HepG2 (cell line): Measurements from ENCODE around the gene CNNM4. TPM values are rescaled to one million over a fixed set of nuclear protein-coding genes. Genes with fewer than 3 reads are reported as not detected.

Experiments used
- CHCHD3 ChIP-seq: sonication (generic); formaldehyde crosslinking; IDR thresholded peaks from 2 replicates; pipeline ENCODE4 v1.8.0; 2022; ENCODE audit warnings: mild to moderate bottlenecking, missing genetic modification reagents, moderate library complexity
- HMG20A ChIP-seq: IDR thresholded peaks from 2 replicates; pipeline ENCODE4 v1.6.1; 2016; ENCODE audit warnings: borderline replicate concordance
- MYNN ChIP-seq: sonication (generic); formaldehyde crosslinking; IDR thresholded peaks from 2 replicates; pipeline ENCODE4 v1.4.0; 2020; ENCODE audit warnings: mild to moderate bottlenecking, low read depth, missing genetic modification reagents
- NFYB ChIP-seq: sonication (generic); formaldehyde crosslinking; IDR thresholded peaks from 2 replicates; pipeline ENCODE4 v1.4.0; 2020; ENCODE audit warnings: missing genetic modification reagents
- SMC3 ChIP-seq: IDR thresholded peaks from 2 replicates; pipeline ENCODE4 v1.6.1; 2011; ENCODE audit warnings: low read length, improper control_type of control experiment
- SOX13 ChIP-seq, 3 experiments: fragments of 450-650 bp in 1 of 3; sonication (generic) in 1 of 3; formaldehyde crosslinking in 1 of 3; IDR thresholded peaks in 2 of 3; conservative IDR thresholded peaks in 1 of 3; 2 replicates each; pipeline versions ENCODE4 v1.5.0 to v1.6.1; 2016 to 2020; ENCODE audit warnings: antibody characterized with exemption in 1 of 3, mild to moderate bottlenecking in 1 of 3, missing compliant biosample characterization in 1 of 3, missing genetic modification reagents in 1 of 3, moderate library complexity in 1 of 3
- YEATS2 ChIP-seq: sonication (generic); formaldehyde crosslinking; IDR thresholded peaks from 2 replicates; pipeline ENCODE4 v1.4.0; 2020; ENCODE audit warnings: missing genetic modification reagents, borderline replicate concordance
- ZBTB1 ChIP-seq: sonication (generic); formaldehyde crosslinking; IDR thresholded peaks from 2 replicates; pipeline ENCODE4 v1.4.0; 2020; ENCODE audit warnings: missing genetic modification reagents, borderline replicate concordance
- ZBTB7A ChIP-seq: sonication (generic); formaldehyde crosslinking; IDR thresholded peaks from 2 replicates; pipeline ENCODE4 v1.8.0; 2022; ENCODE audit warnings: mild to moderate bottlenecking, missing genetic modification reagents
- ZFX ChIP-seq: sonication (generic); formaldehyde crosslinking; IDR thresholded peaks from 2 replicates; pipeline ENCODE4 v1.4.0; 2020; ENCODE audit warnings: mild to moderate bottlenecking, low read depth, missing genetic modification reagents, moderate library complexity
- ZFY ChIP-seq: sonication (generic); formaldehyde crosslinking; IDR thresholded peaks from 2 replicates; pipeline ENCODE4 v1.4.0; 2020; ENCODE audit warnings: missing genetic modification reagents
- ZNF235 ChIP-seq: sonication (generic); formaldehyde crosslinking; IDR thresholded peaks from 2 replicates; pipeline ENCODE4 v1.8.1; 2023; ENCODE audit warnings: mild to moderate bottlenecking, missing genetic modification reagents, borderline replicate concordance
- ZNF343 ChIP-seq: sonication (generic); formaldehyde crosslinking; IDR thresholded peaks from 2 replicates; pipeline ENCODE4 v1.4.0; 2020; ENCODE audit warnings: mild to moderate bottlenecking, missing genetic modification reagents
- ZNF563 ChIP-seq: sonication (generic); formaldehyde crosslinking; IDR thresholded peaks from 2 replicates; pipeline ENCODE4 v1.8.0; 2022; ENCODE audit warnings: mild to moderate bottlenecking, moderate library complexity, missing genetic modification reagents
- ZNF839 ChIP-seq: sonication (generic); formaldehyde crosslinking; IDR thresholded peaks from 2 replicates; pipeline ENCODE4 v1.4.0; 2020; ENCODE audit warnings: missing genetic modification reagents, mild to moderate bottlenecking, borderline replicate concordance
- polyA plus RNA-seq, 8 experiments: library from polyadenylated mRNA; depleted of rRNA in 3 of 8; stranded (reverse) in 7 of 8; unstranded in 1 of 8; fragments of >200 nt; fragmentation: Illumina TruSeq in 4 of 8; extraction: Trizol in 4 of 8; gene quantifications; 2 replicates each; pipeline versions ENCODE4 v1.2.1 to v1.2.3, GENCODE V29; 2011 to 2016; ENCODE audit warnings: low read depth in 4 of 8, missing spikeins in 1 of 8, mixed read lengths in 1 of 8; ENCODE audit not compliant: insufficient read depth in 1 of 8
- total RNA-seq, 5 experiments: library from RNA; depleted of rRNA; stranded (reverse); fragments of >200 nt; fragmentation: Illumina TruSeq; extraction: Trizol; gene quantifications; 2 replicates each; pipeline ENCODE4 v1.2.3, GENCODE V29; 2016; ENCODE audit warnings: low read depth in 1 of 5
- TF ChIP-seq, protein P1 (sequence below): IDR thresholded peaks from 2 replicates; pipeline ENCODE4 v1.6.1; 2016; ENCODE audit warnings: missing genetic modification reagents, missing compliant biosample characterization
- TF ChIP-seq, protein P2 (sequence below): sonication (generic); formaldehyde crosslinking; IDR thresholded peaks from 2 replicates; pipeline ENCODE4 v1.4.0; 2020; ENCODE audit warnings: mild to moderate bottlenecking, missing genetic modification reagents
- TF ChIP-seq, protein P3 (sequence below): sonication (generic); formaldehyde crosslinking; conservative IDR thresholded peaks from 2 replicates; pipeline ENCODE4 v1.4.0; 2020; ENCODE audit warnings: missing genetic modification reagents
- TF ChIP-seq, protein P4 (sequence below): sonication (generic); formaldehyde crosslinking; IDR thresholded peaks from 2 replicates; pipeline ENCODE4 v1.8.0; 2022; ENCODE audit warnings: mild to moderate bottlenecking, missing genetic modification reagents
- TF ChIP-seq, protein P5 (sequence below): sonication (generic); formaldehyde crosslinking; IDR thresholded peaks from 2 replicates; pipeline ENCODE4 v1.4.0; 2020; ENCODE audit warnings: mild to moderate bottlenecking, missing genetic modification reagents
- TF ChIP-seq, protein P6 (sequence below): sonication (generic); formaldehyde crosslinking; IDR thresholded peaks from 2 replicates; pipeline ENCODE4 v1.4.0; 2020; ENCODE audit warnings: mild to moderate bottlenecking, low read depth, missing genetic modification reagents

Gene CNNM4
- total and polyA plus RNA-seq, 2 of the 13 experiments (the other 11 are each of a cell fraction or from before 2014, with no cell fraction given) = 5.9 to 8.4 TPM

DNA sequence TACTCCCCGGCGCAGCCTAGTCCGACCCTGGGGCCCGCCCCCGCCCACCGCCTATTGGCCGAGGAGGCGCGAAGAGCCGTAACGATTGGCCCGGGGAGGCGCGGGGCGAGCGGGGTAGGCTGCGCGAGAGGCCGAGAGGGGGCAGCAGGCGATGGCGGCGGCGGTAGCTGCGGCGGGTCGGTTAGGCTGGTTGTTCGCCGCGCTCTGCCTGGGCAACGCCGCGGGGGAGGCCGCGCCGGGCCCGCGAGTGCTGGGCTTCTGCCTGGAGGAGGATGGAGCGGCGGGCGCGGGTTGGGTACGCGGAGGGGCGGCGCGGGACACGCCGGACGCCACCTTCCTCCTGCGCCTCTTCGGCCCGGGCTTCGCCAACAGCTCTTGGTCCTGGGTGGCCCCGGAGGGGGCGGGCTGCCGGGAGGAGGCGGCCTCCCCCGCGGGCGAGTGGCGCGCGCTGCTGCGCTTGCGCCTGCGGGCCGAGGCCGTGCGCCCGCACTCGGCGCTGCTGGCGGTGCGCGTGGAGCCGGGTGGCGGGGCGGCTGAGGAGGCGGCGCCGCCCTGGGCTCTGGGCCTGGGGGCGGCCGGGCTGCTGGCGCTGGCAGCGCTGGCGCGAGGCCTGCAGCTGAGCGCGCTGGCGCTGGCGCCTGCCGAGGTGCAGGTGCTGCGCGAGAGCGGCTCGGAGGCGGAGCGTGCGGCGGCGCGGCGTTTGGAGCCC, 55.6 kb downstream of the CNNM4 start, which contains the start of gene CNNM3 (continued):
- TF ChIP-seq, protein P1, sequence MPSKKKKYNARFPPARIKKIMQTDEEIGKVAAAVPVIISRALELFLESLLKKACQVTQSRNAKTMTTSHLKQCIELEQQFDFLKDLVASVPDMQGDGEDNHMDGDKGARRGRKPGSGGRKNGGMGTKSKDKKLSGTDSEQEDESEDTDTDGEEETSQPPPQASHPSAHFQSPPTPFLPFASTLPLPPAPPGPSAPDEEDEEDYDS (CRISPR knock-in tag) = peak; percentile 69
- TF ChIP-seq MYNN (CRISPR knock-in tag) = no peak
- TF ChIP-seq ZBTB7A (CRISPR knock-in tag) = peak; percentile 47; the same call in 1 of the 2 replicates
- TF ChIP-seq CHCHD3 = no peak
- TF ChIP-seq, protein P2, sequence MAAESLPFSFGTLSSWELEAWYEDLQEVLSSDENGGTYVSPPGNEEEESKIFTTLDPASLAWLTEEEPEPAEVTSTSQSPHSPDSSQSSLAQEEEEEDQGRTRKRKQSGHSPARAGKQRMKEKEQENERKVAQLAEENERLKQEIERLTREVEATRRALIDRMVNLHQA = no peak
- 0 out of 2 replicates have a peak, but pooled peaks have one; percentile 31 for TF ChIP-seq YEATS2 (CRISPR knock-in tag)
- TF ChIP-seq, protein P3, sequence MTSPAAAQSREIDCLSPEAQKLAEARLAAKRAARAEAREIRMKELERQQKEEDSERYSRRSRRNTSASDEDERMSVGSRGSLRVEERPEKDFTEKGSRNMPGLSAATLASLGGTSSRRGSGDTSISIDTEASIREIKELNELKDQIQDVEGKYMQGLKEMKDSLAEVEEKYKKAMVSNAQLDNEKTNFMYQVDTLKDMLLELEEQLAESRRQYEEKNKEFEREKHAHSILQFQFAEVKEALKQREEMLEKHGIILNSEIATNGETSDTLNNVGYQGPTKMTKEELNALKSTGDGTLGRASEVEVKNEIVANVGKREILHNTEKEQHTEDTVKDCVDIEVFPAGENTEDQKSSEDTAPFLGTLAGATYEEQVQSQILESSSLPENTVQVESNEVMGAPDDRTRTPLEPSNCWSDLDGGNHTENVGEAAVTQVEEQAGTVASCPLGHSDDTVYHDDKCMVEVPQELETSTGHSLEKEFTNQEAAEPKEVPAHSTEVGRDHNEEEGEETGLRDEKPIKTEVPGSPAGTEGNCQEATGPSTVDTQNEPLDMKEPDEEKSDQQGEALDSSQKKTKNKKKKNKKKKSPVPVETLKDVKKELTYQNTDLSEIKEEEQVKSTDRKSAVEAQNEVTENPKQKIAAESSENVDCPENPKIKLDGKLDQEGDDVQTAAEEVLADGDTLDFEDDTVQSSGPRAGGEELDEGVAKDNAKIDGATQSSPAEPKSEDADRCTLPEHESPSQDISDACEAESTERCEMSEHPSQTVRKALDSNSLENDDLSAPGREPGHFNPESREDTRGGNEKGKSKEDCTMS = no peak
- peak; percentile 91 for TF ChIP-seq ZFY (CRISPR knock-in tag)
- TF ChIP-seq HMG20A = no peak
- TF ChIP-seq ZNF563 (CRISPR knock-in tag) = no peak; the same call in 1 of the 2 replicates
- TF ChIP-seq ZBTB1 = no peak
- TF ChIP-seq SMC3 = no peak
- TF ChIP-seq, protein P4, sequence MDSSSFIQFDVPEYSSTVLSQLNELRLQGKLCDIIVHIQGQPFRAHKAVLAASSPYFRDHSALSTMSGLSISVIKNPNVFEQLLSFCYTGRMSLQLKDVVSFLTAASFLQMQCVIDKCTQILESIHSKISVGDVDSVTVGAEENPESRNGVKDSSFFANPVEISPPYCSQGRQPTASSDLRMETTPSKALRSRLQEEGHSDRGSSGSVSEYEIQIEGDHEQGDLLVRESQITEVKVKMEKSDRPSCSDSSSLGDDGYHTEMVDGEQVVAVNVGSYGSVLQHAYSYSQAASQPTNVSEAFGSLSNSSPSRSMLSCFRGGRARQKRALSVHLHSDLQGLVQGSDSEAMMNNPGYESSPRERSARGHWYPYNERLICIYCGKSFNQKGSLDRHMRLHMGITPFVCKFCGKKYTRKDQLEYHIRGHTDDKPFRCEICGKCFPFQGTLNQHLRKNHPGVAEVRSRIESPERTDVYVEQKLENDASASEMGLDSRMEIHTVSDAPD (CRISPR knock-in tag) = 0 out of 2 replicates have a peak, but pooled peaks have one; percentile 65
- TF ChIP-seq ZNF839 (CRISPR knock-in tag) = no peak
- TF ChIP-seq NFYB (CRISPR knock-in tag) = peak; percentile 91
- TF ChIP-seq SOX13 (IDR thresholded peaks at IDR 0.05) = peak; percentile 61; the same call in 1 of the 2 replicates
- 0 out of 4 replicates have a peak, but pooled peaks of 1 of the 2 experiments have one; percentile 19 for TF ChIP-seq SOX13 (CRISPR knock-in tag; conservative IDR thresholded peaks at IDR 0.05 in 1 of 2, IDR thresholded peaks at IDR 0.05 in 1 of 2)
- peak; percentile 96 for TF ChIP-seq ZFX (CRISPR knock-in tag)
- peak; percentile 79; the same call in 1 of the 2 replicates for TF ChIP-seq ZNF235 (CRISPR knock-in tag)
- TF ChIP-seq ZNF343 (CRISPR knock-in tag) = peak; percentile 96
- TF ChIP-seq, protein P5, sequence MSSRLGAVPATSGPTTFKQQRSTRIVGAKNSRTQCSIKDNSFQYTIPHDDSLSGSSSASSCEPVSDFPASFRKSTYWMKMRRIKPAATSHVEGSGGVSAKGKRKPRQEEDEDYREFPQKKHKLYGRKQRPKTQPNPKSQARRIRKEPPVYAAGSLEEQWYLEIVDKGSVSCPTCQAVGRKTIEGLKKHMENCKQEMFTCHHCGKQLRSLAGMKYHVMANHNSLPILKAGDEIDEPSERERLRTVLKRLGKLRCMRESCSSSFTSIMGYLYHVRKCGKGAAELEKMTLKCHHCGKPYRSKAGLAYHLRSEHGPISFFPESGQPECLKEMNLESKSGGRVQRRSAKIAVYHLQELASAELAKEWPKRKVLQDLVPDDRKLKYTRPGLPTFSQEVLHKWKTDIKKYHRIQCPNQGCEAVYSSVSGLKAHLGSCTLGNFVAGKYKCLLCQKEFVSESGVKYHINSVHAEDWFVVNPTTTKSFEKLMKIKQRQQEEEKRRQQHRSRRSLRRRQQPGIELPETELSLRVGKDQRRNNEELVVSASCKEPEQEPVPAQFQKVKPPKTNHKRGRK (CRISPR knock-in tag) = no peak
- TF ChIP-seq, protein P6, sequence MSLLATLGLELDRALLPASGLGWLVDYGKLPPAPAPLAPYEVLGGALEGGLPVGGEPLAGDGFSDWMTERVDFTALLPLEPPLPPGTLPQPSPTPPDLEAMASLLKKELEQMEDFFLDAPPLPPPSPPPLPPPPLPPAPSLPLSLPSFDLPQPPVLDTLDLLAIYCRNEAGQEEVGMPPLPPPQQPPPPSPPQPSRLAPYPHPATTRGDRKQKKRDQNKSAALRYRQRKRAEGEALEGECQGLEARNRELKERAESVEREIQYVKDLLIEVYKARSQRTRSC (CRISPR knock-in tag) = no peak
